Hepatocyte (in vitro differentiated cells): Measurements from ENCODE around the gene MEG3. TPM values are rescaled to one million over a fixed set of nuclear protein-coding genes. Genes with fewer than 3 reads are reported as not detected.

Experiments used
- DNase-seq: peaks from one replicate; pipeline ENCODE4 v3.0.0-alpha.2; 2016; ENCODE audit warnings: low spot score
- H2AFZ ChIP-seq: fragments of 200-600 bp; sonication (generic); 2 replicates; pipeline ENCODE4 v1.6.0; 2016; ENCODE audit warnings: antibody characterized with exemption, mild to moderate bottlenecking
- H3K27ac ChIP-seq: fragments of 200-600 bp; sonication (generic); 2 replicates; pipeline ENCODE4 v1.5.1; 2016; ENCODE audit warnings: mild to moderate bottlenecking
- H3K27me3 ChIP-seq: fragments of 200-600 bp; sonication (generic); 2 replicates; pipeline ENCODE4 v1.6.1; 2016
- H3K36me3 ChIP-seq: fragments of 200-600 bp; sonication (generic); replicated peaks from 2 replicates; pipeline ENCODE4 v1.5.1; 2016; ENCODE audit warnings: low read depth; ENCODE audit not compliant: insufficient read depth
- H3K4me1 ChIP-seq: fragments of 200-600 bp; sonication (generic); 2 replicates; pipeline ENCODE4 v1.5.1; 2016; ENCODE audit warnings: mild to moderate bottlenecking, moderate library complexity; ENCODE audit not compliant: insufficient read depth
- H3K4me2 ChIP-seq: fragments of 200-600 bp; sonication (generic); 2 replicates; pipeline ENCODE4 v1.6.0; 2016
- H3K4me3 ChIP-seq: fragments of 200-600 bp; sonication (generic); 2 replicates; pipeline ENCODE4 v1.5.1; 2016; ENCODE audit warnings: mild to moderate bottlenecking
- H3K79me2 ChIP-seq: fragments of 200-600 bp; sonication (generic); 2 replicates; pipeline ENCODE4 v1.6.0; 2017; ENCODE audit warnings: mild to moderate bottlenecking
- H3K9me2 ChIP-seq: fragments of 200-600 bp; sonication (generic); replicated peaks from 2 replicates; pipeline ENCODE4 v1.6.0; 2017; ENCODE audit warnings: mild to moderate bottlenecking; ENCODE audit not compliant: insufficient read depth
- H3K9me3 ChIP-seq: fragments of 200-600 bp; sonication (generic); 2 replicates; pipeline ENCODE4 v1.5.1; 2016; ENCODE audit warnings: low read depth, mild to moderate bottlenecking
- H4K20me1 ChIP-seq: fragments of 200-600 bp; sonication (generic); 2 replicates; pipeline ENCODE4 v1.6.0; 2016; ENCODE audit warnings: mild to moderate bottlenecking; ENCODE audit not compliant: insufficient read depth, poor library complexity, severe bottlenecking
- CTCF ChIP-seq: fragments of 200-600 bp; sonication (generic); IDR thresholded peaks from 2 replicates; pipeline ENCODE4 v1.5.1; 2016; ENCODE audit warnings: antibody characterized with exemption, mild to moderate bottlenecking; ENCODE audit not compliant: poor library complexity
- EZH2 ChIP-seq: fragments of 200-600 bp; sonication (generic); IDR thresholded peaks from 2 replicates; pipeline ENCODE4 v1.6.1; 2016; ENCODE audit warnings: antibody characterized with exemption, mild to moderate bottlenecking, borderline replicate concordance
- EZH2phosphoT487 ChIP-seq: fragments of 200-600 bp; sonication (generic); IDR thresholded peaks from one replicate; pipeline ENCODE4 v1.6.1; 2018; ENCODE audit warnings: antibody characterized with exemption, mild to moderate bottlenecking, low read depth, moderate library complexity; ENCODE audit not compliant: unreplicated experiment, severe bottlenecking
- WGBS: methylation state at CpG from one replicate; pipeline ENCODE4 v1.1.6; 2016; ENCODE audit warnings: low lambda C conversion rate; ENCODE audit errors: missing lambda C conversion rate; 5-methylcytosine and 5-hydroxymethylcytosine counted together
- polyA plus RNA-seq: library from polyadenylated mRNA; unstranded; fragments of >200 nt; fragmentation: Nextera tagmentation; extraction: Ambion mirVana; gene quantifications from 2 replicates; pipeline ENCODE4 v1.2.1, GENCODE V29; 2016
- total RNA-seq: library from RNA; depleted of rRNA; stranded (reverse); fragments of >200 nt; gene quantifications from 2 replicates; pipeline ENCODE4 v1.2.3, GENCODE V29; 2014

Gene MEG3
- total and polyA plus RNA-seq, 2 experiments from 2014 or later, result not detected

- Histone ChIP-seq H3K4me3 (no peak overlapping the region), H3K4me2 (no peak overlapping the region), H3K27me3 (no peaks in the 10 kb centered on the region), H2AFZ (no peak overlapping the region), H3K9me3 (no peaks in the 10 kb centered on the region), H3K27ac (no peak overlapping the region), H3K9me2 (no peaks in the 10 kb centered on the region), H3K79me2 (no peaks in the 10 kb centered on the region), H3K4me1 (no peaks in the 10 kb centered on the region), H4K20me1 (no peaks in the 10 kb centered on the region), H3K36me3 (no peaks in the 10 kb centered on the region)
- 69% methylated on average over 14 of the region's 14 CpGs for WGBS
- no peak for DNase-seq
- TF ChIP-seq EZH2phosphoT487 (no peak), EZH2 (no peak), CTCF (no peak)
These were observed 31.5 kb downstream of the MEG3 start for GRCh38 chr14:100857233-100857922.

- Histone ChIP-seq H3K36me3 (no peaks in the 10 kb centered on the region), H3K9me3 (no peaks in the 10 kb centered on the region), H3K4me3 (no peak overlapping the region), H3K4me1 (no peaks in the 10 kb centered on the region), H3K79me2 (no peaks in the 10 kb centered on the region), H4K20me1 (no peaks in the 10 kb centered on the region), H3K9me2 (no peaks in the 10 kb centered on the region), H2AFZ (no peak overlapping the region), H3K4me2 (no peak overlapping the region), H3K27me3 (no peaks in the 10 kb centered on the region), H3K27ac (no peak overlapping the region)
- no peak for DNase-seq
- WGBS, result 88% methylated on average over 13 of the region's 17 CpGs
- TF ChIP-seq EZH2, result no peak
- TF ChIP-seq CTCF, result no peak
- TF ChIP-seq EZH2phosphoT487, result no peak
These were observed 32.3 kb downstream of the MEG3 start for GRCh38 chr14:100857923-100858837.

DNA sequence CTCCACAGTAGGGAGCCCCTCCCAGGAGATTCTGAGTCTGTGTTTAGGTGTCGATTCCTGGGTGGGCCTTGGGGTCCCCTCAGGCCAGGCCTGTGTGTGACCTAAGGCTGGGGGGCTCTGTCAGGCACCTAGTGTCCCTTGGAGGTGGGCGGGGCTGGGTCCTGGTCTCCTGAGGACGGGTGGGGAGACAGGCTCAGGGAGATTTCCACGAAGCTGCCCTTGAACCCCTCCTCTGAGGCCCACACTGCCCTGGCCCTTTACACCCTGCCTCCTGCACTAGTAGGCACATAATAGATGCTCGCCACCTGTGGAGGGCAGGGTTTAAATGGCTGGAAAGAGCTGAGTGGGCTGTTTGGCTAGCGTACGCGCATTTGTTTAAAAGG lies 32.9 kb downstream of the MEG3 start:
- Histone ChIP-seq H3K4me2 (no peak overlapping the region), H3K9me2 (no peaks in the 10 kb centered on the region), H3K4me3 (no peak overlapping the region), H3K27me3 (no peaks in the 10 kb centered on the region), H4K20me1 (no peaks in the 10 kb centered on the region), H3K9me3 (no peaks in the 10 kb centered on the region), H3K4me1 (no peaks in the 10 kb centered on the region), H3K27ac (no peak overlapping the region), H2AFZ (no peak overlapping the region), H3K79me2 (no peaks in the 10 kb centered on the region), H3K36me3 (no peaks in the 10 kb centered on the region)
- DNase-seq, result no peak
- TF ChIP-seq EZH2, result no peak
- TF ChIP-seq CTCF, result no peak
- TF ChIP-seq EZH2phosphoT487, result no peak
- WGBS, result 86% methylated on average over 6 of the region's 8 CpGs
